B cell (primary cell): ENCODE measurements around the gene ANGPTL2.

Source experiments
- EZH2 ChIP-seq: IDR thresholded peaks from 2 replicates; pipeline ENCODE4 v1.6.1; 2012; ENCODE audit warnings: borderline replicate concordance, low read depth, mild to moderate bottlenecking, moderate library complexity, low read length; ENCODE audit not compliant: insufficient read depth, poor library complexity, severe bottlenecking
- TF ChIP-seq, protein P1 (sequence below): fragments of 200-600 bp; IDR thresholded peaks from one replicate; pipeline ENCODE4 v1.8.0; 2022; ENCODE audit warnings: antibody characterized with exemption, mild to moderate bottlenecking

DNA sequence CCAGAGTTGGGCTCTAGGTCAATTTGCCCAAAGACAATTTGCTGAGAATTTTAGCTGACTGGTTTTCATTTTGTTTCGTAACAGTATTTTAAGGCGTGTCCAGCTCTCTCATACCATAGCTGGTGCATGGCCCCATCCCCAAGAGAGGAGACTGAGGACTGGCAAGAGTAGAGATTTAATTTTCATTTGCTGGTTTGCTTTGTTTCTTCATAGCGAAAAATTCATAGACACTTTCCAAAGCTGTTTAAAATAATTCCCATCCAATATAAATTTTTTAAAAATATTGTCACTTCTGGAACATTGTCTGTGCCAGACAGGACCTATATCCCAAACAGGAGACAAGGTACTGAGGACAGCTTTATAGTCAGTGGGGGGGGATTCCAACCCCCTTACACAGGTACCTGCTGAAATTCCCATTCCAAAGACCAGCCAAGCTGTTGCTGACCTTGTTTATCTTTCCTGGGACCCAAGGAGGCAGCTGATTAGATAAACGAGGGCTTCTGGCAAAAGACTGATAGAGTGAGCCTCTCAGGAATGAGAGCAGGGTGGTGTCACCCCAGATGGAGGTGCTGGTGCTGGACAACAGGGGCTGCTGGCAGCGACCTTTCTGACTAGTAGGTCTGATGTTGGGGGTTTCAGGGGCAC lies 6.8 kb upstream of the ANGPTL2 start:
- TF ChIP-seq, protein P1, sequence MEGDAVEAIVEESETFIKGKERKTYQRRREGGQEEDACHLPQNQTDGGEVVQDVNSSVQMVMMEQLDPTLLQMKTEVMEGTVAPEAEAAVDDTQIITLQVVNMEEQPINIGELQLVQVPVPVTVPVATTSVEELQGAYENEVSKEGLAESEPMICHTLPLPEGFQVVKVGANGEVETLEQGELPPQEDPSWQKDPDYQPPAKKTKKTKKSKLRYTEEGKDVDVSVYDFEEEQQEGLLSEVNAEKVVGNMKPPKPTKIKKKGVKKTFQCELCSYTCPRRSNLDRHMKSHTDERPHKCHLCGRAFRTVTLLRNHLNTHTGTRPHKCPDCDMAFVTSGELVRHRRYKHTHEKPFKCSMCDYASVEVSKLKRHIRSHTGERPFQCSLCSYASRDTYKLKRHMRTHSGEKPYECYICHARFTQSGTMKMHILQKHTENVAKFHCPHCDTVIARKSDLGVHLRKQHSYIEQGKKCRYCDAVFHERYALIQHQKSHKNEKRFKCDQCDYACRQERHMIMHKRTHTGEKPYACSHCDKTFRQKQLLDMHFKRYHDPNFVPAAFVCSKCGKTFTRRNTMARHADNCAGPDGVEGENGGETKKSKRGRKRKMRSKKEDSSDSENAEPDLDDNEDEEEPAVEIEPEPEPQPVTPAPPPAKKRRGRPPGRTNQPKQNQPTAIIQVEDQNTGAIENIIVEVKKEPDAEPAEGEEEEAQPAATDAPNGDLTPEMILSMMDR, result no peak
- TF ChIP-seq EZH2, result no peak
